Retinal pigment epithelial cell (primary cell): ENCODE data around the gene SRP72.

Experiments
- DNase-seq: peaks from one replicate; pipeline ENCODE4 v3.0.0-alpha.2; 2010; ENCODE audit warnings: low read depth
- H3K4me3 ChIP-seq: 2 replicates; pipeline ENCODE4 v1.5.1; 2011; ENCODE audit warnings: mild to moderate bottlenecking, low read length, control low read depth, moderate library complexity
- CTCF ChIP-seq: conservative IDR thresholded peaks from 2 replicates; pipeline ENCODE4 v1.5.1; 2011; ENCODE audit warnings: low read depth, low read length, control low read depth, inconsistent platforms

The SRP72 gene

GRCh38 chr4:56544573-56545131 is 77.2 kb downstream of the SRP72 start:
- H3K4me3 ChIP-seq = peak overlapping the region; percentile 54
- peak; percentile 94 for TF ChIP-seq CTCF
- DNase-seq = peak; percentile 43

DNA sequence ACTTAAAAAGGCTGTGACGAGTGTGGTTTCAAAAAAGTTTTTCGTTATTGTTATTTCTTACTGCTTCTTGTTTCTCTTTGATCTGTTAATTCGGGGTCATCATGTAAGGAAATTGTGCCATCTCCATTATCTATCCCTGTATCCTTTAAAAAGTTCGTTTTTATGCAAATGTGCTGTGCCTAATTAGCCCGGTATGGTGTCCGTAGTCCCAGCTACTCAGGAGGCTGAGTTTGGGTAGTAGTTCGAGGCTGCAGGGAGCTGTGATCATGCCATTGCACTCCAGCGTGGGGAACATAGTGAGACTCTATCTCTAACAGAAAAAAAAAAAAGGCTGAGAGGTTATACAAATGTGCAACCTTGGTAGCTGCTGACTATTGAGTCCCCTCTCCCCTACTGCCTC is 83.2 kb downstream of the SRP72 start:
- TF ChIP-seq CTCF = no peak
- no peak for DNase-seq
- H3K4me3 ChIP-seq = no peak overlapping the region

GRCh38 chr4:56551516-56551915 is 84.1 kb downstream of the SRP72 start:
- no peak for TF ChIP-seq CTCF
- no peak for DNase-seq
- no peak overlapping the region for H3K4me3 ChIP-seq

- no peak for DNase-seq
- H3K4me3 ChIP-seq = no peak overlapping the region
- no peak for TF ChIP-seq CTCF
Measured at GRCh38 chr4:56552273-56552672, 84.9 kb downstream of the SRP72 start.
